Transverse colon (tissue), 4 donors: Measurements from ENCODE around the gene TWSG1. TPM values are rescaled to one million over a fixed set of nuclear protein-coding genes. Genes with fewer than 3 reads are reported as not detected.
"Not testable (repeated sequence)": the region's sequence is repeated elsewhere in the genome, so short reads cannot be mapped to it uniquely, and the experiment has no call there.

Experiments
- DNase-seq: peaks from one replicate; pipeline ENCODE4 v3.0.0-alpha.2; 2019
- H3K27ac ChIP-seq, 4 donors: fragments of 200-600 bp; sonication (generic); 2 replicates each; pipeline ENCODE4 v1.5.1; 2016 to 2018; ENCODE audit warnings: inconsistent platforms in 4 of 4
- H3K27me3 ChIP-seq: fragments of 200-600 bp; sonication (generic); 2 replicates; pipeline ENCODE4 v1.5.1; 2017; ENCODE audit warnings: inconsistent platforms
- H3K36me3 ChIP-seq, 4 donors: fragments of 200-600 bp; sonication (generic); 2 replicates each; pipeline ENCODE4 v1.5.1; 2017 to 2019; ENCODE audit warnings: inconsistent platforms in 4 of 4
- H3K4me1 ChIP-seq, 4 donors: fragments of 200-600 bp; sonication (generic); 2 replicates each; pipeline ENCODE4 v1.5.1; 2017 to 2020; ENCODE audit warnings: inconsistent platforms in 4 of 4
- H3K4me3 ChIP-seq, 4 donors: fragments of 200-600 bp; sonication (generic); 1 replicate in 1 of 4; 2 replicates in 3 of 4; pipeline versions ENCODE4 v1.5.1 to v1.6.1; 2017 to 2019; ENCODE audit warnings: inconsistent platforms in 4 of 4
- H3K9me3 ChIP-seq, 2 donors: fragments of 200-600 bp; sonication (generic); 2 replicates each; pipeline ENCODE4 v1.5.1; 2017 to 2019; ENCODE audit warnings: inconsistent platforms in 2 of 2
- EP300 ChIP-seq: sonication (generic); formaldehyde crosslinking; IDR thresholded peaks from one replicate; pipeline ENCODE4 v1.6.1; 2017; ENCODE audit warnings: antibody characterized with exemption, low read depth
- POLR2A ChIP-seq: fragments of 450-650 bp; IDR thresholded peaks from one replicate; pipeline ENCODE4 v1.6.1; 2016; ENCODE audit warnings: antibody characterized with exemption, mild to moderate bottlenecking, moderate library complexity
- POLR2AphosphoS5 ChIP-seq, 3 donors: sonication (generic); formaldehyde crosslinking; IDR thresholded peaks; one replicate each; pipeline ENCODE4 v1.6.1; 2016; ENCODE audit warnings: antibody characterized with exemption in 3 of 3
- WGBS, 2 donors: methylation state at CpG; one replicate each; pipeline ENCODE4 v1.1.5; 2018; ENCODE audit warnings: low coverage in 1 of 2; 5-methylcytosine and 5-hydroxymethylcytosine counted together
- in situ Hi-C, 4 donors: fragments of 200-750 bp; cut with MboI; loops; one replicate each; pipeline versions ENCODE4 v1.15.0 to v1.15.1; 2017; ENCODE audit warnings: low sequenced_read_pairs in 3 of 4, low pct_ligation_motif_present in 1 of 4, low pct_unique_long_range_greater_than_20kb in 1 of 4
- intact Hi-C: fragments of 100-400 bp; cut with DNase I; formaldehyde crosslinking; loops from one replicate; pipeline ENCODE4 v1.15.1; 2023; ENCODE audit warnings: low total_unique reads
- total RNA-seq, 4 donors: library from RNA; depleted of rRNA; stranded (reverse); fragments of >200 nt; gene quantifications; one replicate each; pipeline ENCODE4 v1.1.0, GENCODE V29; 2016
- TF ChIP-seq, protein P1 (sequence below), 5 experiments: fragments of 200-600 bp in 3 of 5; fragments of 450-650 bp in 2 of 5; sonication (generic) in 3 of 5; IDR thresholded peaks; 1 replicate in 2 of 5; 2 replicates in 3 of 5; pipeline ENCODE4 v1.5.1; 2016 to 2017; ENCODE audit warnings: antibody characterized with exemption in 5 of 5, inconsistent platforms in 3 of 5, mild to moderate bottlenecking in 2 of 5, moderate library complexity in 1 of 5

TWSG1 gene
- total RNA-seq, 4 donors from 2014 or later, result 5.6 to 29.5 (median 26.5) TPM

DNA sequence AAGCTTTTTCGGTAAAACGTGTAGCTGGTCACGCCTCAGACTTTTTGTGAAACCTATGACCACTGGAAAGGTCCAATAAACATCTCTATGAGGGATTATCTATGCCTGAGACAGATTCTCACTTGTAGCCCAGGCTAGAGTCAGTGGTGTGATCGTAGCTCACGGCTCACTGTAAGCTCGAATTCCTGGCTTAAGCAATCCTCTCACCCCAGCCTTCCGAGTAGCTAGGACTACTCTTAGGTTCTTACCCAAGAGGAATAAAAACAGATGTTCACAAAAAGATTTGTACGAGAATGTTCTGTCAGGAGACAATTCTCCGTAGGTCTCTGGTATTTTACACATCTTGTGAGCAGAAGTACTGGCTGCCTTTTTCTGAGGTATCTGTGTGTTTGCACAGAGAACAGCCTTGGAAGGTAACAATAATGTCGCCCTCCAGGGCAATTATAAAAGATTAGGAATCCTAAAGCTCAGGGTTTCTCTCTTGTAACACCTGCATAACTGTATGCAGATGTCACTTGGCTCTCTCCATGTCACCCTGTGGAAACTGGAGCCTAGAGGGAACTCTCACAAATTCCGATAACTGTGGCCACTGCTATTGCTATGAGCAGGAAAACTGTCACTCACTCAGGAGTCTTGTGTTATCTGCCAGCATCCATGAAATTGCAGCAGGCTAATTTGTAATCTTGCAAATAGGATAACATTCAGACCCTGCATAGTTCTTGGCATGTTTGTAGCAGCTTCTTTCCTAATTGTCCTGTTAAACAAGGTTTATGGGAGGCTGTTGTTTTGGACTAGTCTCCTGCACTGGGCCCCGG is 115.2 kb downstream of the TWSG1 start:
- H3K4me1 ChIP-seq, result no peaks in the 10 kb centered on the region
- no peak for TF ChIP-seq POLR2AphosphoS5 (IDR thresholded peaks at IDR 0.05)
- no peak for TF ChIP-seq POLR2A
- TF ChIP-seq, protein P1, sequence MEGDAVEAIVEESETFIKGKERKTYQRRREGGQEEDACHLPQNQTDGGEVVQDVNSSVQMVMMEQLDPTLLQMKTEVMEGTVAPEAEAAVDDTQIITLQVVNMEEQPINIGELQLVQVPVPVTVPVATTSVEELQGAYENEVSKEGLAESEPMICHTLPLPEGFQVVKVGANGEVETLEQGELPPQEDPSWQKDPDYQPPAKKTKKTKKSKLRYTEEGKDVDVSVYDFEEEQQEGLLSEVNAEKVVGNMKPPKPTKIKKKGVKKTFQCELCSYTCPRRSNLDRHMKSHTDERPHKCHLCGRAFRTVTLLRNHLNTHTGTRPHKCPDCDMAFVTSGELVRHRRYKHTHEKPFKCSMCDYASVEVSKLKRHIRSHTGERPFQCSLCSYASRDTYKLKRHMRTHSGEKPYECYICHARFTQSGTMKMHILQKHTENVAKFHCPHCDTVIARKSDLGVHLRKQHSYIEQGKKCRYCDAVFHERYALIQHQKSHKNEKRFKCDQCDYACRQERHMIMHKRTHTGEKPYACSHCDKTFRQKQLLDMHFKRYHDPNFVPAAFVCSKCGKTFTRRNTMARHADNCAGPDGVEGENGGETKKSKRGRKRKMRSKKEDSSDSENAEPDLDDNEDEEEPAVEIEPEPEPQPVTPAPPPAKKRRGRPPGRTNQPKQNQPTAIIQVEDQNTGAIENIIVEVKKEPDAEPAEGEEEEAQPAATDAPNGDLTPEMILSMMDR (IDR thresholded peaks at IDR 0.05), result no peak
- TF ChIP-seq EP300, result no peak
- no peak overlapping the region for H3K4me3 ChIP-seq
- 69 to 77% methylated on average over 7 to 12 of the region's 12 CpGs for WGBS, 2 donors
- in situ Hi-C loops (no loop called here), intact Hi-C loops (no loop called here)
- no peak for DNase-seq
- no peak overlapping the region for H3K27ac ChIP-seq
- no peaks in the 10 kb centered on the region for H3K27me3 ChIP-seq
- no peaks in the 10 kb centered on the region for H3K9me3 ChIP-seq
- H3K36me3 ChIP-seq, result no peaks in the 10 kb centered on the region

DNA sequence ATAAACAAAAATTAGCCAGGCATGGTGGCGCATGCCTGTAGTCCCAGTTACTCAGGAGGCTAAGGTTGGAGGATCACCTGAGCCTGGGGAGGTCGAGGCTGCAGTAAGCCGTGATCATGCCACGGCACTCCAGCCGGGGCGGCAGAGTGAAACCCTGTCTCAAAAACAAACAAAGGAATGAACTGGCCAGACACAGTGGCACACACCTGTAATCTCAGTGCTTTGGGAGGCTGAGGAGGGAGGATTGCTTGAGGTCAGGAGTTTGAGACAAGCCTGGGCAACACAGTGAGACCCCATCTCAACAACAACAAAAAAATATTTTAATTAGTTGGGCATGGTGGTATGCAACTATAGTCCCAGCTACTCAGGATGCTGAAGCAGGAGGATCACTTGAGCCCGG is 116.3 kb downstream of the TWSG1 start:
- H3K36me3 ChIP-seq, H3K9me3 ChIP-seq, intact Hi-C loops, in situ Hi-C loops, H3K27me3 ChIP-seq, H3K4me3 ChIP-seq, DNase-seq, H3K27ac ChIP-seq, H3K4me1 ChIP-seq: not testable (repeated sequence)
- 87 to 90% methylated on average over 2 to 7 of the region's 7 CpGs for WGBS, 2 donors

Other genes with a start within 250 kb of the TWSG1 start
- gene NDUFV2, start 232.1 kb upstream of the TWSG1 start, total RNA-seq, result 100 to 1,000 TPM in 3 of 4 donors, 10 to 100 TPM in 1; 24.7 to 140 (median 113) TPM
- 10 to 100 TPM; 17.5 to 91.8 (median 59.1) TPM for gene ANKRD12, start 198.0 kb upstream of the TWSG1 start, total RNA-seq
- 10 to 100 TPM; 34.2 to 93.3 (median 70.6) TPM for gene RALBP1, start 140.7 kb downstream of the TWSG1 start, total RNA-seq